SK-N-SH treated with all-trans-retinoic acid at 6 μM for 48 hours (cell line): ENCODE data around the gene MMP19.

Experiments
- ATAC-seq: fragments of 200-7000 bp; cut with Tn5 transposase; 3 replicates; pipeline ENCODE4 v1.9.1; 2020; ENCODE audit warnings: mild to moderate bottlenecking, moderate library complexity
- ARNTL ChIP-seq: fragments of 450-650 bp; formaldehyde crosslinking; IDR thresholded peaks from 2 replicates; pipeline ENCODE4 v1.5.0; 2020; ENCODE audit warnings: low read depth, mild to moderate bottlenecking, moderate library complexity, borderline replicate concordance
- BACH2 ChIP-seq: fragments of 250-450 bp; sonication (Bioruptor Pico); IDR thresholded peaks from 2 replicates; pipeline ENCODE4 v1.9.0; 2021; ENCODE audit warnings: mild to moderate bottlenecking, borderline replicate concordance
- CSDC2 ChIP-seq: fragments of 250-450 bp; sonication (Bioruptor Pico); IDR thresholded peaks from 2 replicates; pipeline ENCODE4 v1.5.0; 2020; ENCODE audit warnings: mild to moderate bottlenecking, moderate library complexity
- CSRNP3 ChIP-seq: fragments of 250-450 bp; sonication (Bioruptor Pico); IDR thresholded peaks from 2 replicates; pipeline ENCODE4 v1.5.1; 2021; ENCODE audit warnings: mild to moderate bottlenecking, moderate library complexity
- ESRRG ChIP-seq: fragments of 250-450 bp; sonication (Bioruptor Pico); IDR thresholded peaks from 2 replicates; pipeline ENCODE4 v1.6.1; 2021; ENCODE audit warnings: mild to moderate bottlenecking
- GLIS3 ChIP-seq: fragments of 250-450 bp; sonication (Bioruptor Pico); IDR thresholded peaks from 2 replicates; pipeline ENCODE4 v1.5.0; 2020; ENCODE audit warnings: mild to moderate bottlenecking, moderate library complexity
- ISL1 ChIP-seq: fragments of 250-450 bp; sonication (Bioruptor Pico); IDR thresholded peaks from 2 replicates; pipeline ENCODE4 v2.1.2; 2022; ENCODE audit warnings: mild to moderate bottlenecking, moderate library complexity
- OSR1 ChIP-seq: fragments of 250-450 bp; sonication (Bioruptor Pico); IDR thresholded peaks from 2 replicates; pipeline ENCODE4 v1.8.0; 2022; ENCODE audit warnings: moderate library complexity, mild to moderate bottlenecking, inconsistent platforms
- POU6F1 ChIP-seq: fragments of 250-450 bp; sonication (Bioruptor Pico); IDR thresholded peaks from 2 replicates; pipeline ENCODE4 v1.8.0; 2021; ENCODE audit warnings: low read depth, mild to moderate bottlenecking, moderate library complexity, borderline replicate concordance
- RARB ChIP-seq: fragments of 250-450 bp; sonication (Bioruptor Pico); IDR thresholded peaks from 2 replicates; pipeline ENCODE4 v1.8.0; 2021; ENCODE audit warnings: mild to moderate bottlenecking, moderate library complexity
- SNAI2 ChIP-seq: fragments of 250-450 bp; sonication (Bioruptor Pico); IDR thresholded peaks from 2 replicates; pipeline ENCODE4 v1.5.0; 2020; ENCODE audit warnings: mild to moderate bottlenecking, moderate library complexity
- TCF4 ChIP-seq: fragments of 250-450 bp; sonication (Bioruptor Pico); IDR thresholded peaks from 2 replicates; pipeline ENCODE4 v1.8.0; 2021; ENCODE audit warnings: mild to moderate bottlenecking, moderate library complexity, borderline replicate concordance
- TOX ChIP-seq: fragments of 250-450 bp; sonication (Bioruptor Pico); IDR thresholded peaks from 2 replicates; pipeline ENCODE4 v1.8.0; 2021; ENCODE audit warnings: mild to moderate bottlenecking, moderate library complexity, borderline replicate concordance
- TSHZ2 ChIP-seq: fragments of 250-450 bp; sonication (Bioruptor Pico); IDR thresholded peaks from 2 replicates; pipeline ENCODE4 v1.5.0; 2020; ENCODE audit warnings: mild to moderate bottlenecking, moderate library complexity
- ZC3H10 ChIP-seq: fragments of 250-450 bp; sonication (Bioruptor Pico); IDR thresholded peaks from 2 replicates; pipeline ENCODE4 v1.5.1; 2021; ENCODE audit warnings: mild to moderate bottlenecking, moderate library complexity
- ZFP3 ChIP-seq: fragments of 250-450 bp; sonication (Bioruptor Pico); IDR thresholded peaks from 2 replicates; pipeline ENCODE4 v1.5.0; 2020; ENCODE audit warnings: mild to moderate bottlenecking, moderate library complexity
- ZFP30 ChIP-seq: fragments of 450-650 bp; formaldehyde crosslinking; IDR thresholded peaks from 2 replicates; pipeline ENCODE4 v1.5.0; 2022; ENCODE audit warnings: mild to moderate bottlenecking, moderate library complexity
- ZNF565 ChIP-seq: fragments of 450-650 bp; formaldehyde crosslinking; conservative IDR thresholded peaks from 2 replicates; pipeline ENCODE4 v1.5.0; 2020; ENCODE audit warnings: low read depth, mild to moderate bottlenecking, moderate library complexity
- ZNF70 ChIP-seq: fragments of 450-650 bp; formaldehyde crosslinking; IDR thresholded peaks from 2 replicates; pipeline ENCODE4 v1.5.0; 2020; ENCODE audit warnings: mild to moderate bottlenecking, moderate library complexity
- ZNF8 ChIP-seq: fragments of 450-650 bp; formaldehyde crosslinking; IDR thresholded peaks from 2 replicates; pipeline ENCODE4 v1.5.0; 2020; ENCODE audit warnings: mild to moderate bottlenecking, moderate library complexity
- TF ChIP-seq, protein P1 (sequence below): fragments of 250-450 bp; sonication (Bioruptor Pico); IDR thresholded peaks from 2 replicates; pipeline ENCODE4 v1.5.1; 2020; ENCODE audit warnings: low read depth, mild to moderate bottlenecking, moderate library complexity
- TF ChIP-seq, protein P2 (sequence below): fragments of 250-450 bp; sonication (Bioruptor Pico); IDR thresholded peaks from 2 replicates; pipeline ENCODE4 v1.8.0; 2020; ENCODE audit warnings: mild to moderate bottlenecking, moderate library complexity, borderline replicate concordance

The MMP19 gene

DNA sequence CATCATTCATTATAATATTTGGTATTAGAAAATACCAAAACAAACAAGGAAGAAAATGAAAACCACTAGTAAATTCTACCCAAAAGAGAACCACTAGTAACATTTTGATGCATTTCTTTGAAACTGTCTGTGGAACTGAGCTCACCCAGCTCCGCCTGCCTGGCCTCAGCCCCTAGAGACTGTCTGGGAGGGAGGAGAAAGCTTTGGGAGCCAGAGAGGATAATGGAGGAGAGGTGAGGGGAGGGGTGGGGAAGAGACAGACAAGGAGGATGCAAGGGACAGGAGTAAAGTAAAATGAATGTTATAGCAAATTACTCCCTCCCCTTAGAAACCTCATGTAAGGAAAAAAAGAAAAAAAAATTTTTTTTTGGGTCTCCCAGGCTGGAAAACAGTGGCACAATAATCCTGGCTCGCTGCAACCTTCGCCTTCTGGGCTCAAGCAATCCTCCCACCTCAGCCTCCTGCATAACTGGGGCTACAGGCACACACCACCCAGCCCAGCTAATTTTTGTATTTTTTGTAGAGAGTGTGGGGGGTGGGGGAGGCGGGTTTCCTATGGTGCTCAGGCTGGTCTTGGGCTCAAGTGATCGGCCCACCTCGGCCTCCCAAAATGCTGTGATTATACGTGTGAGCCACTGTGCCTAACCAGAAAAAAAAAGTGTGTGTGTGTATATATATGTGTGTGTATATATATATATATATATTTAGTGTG, 3.2 kb upstream of the MMP19 start (continued):
- TF ChIP-seq, protein P1, sequence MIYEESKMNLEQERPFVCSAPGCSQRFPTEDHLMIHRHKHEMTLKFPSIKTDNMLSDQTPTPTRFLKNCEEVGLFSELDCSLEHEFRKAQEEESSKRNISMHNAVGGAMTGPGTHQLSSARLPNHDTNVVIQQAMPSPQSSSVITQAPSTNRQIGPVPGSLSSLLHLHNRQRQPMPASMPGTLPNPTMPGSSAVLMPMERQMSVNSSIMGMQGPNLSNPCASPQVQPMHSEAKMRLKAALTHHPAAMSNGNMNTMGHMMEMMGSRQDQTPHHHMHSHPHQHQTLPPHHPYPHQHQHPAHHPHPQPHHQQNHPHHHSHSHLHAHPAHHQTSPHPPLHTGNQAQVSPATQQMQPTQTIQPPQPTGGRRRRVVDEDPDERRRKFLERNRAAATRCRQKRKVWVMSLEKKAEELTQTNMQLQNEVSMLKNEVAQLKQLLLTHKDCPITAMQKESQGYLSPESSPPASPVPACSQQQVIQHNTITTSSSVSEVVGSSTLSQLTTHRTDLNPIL (CRISPR knock-in tag): no peak
- TF ChIP-seq ZFP3 (CRISPR knock-in tag): no peak
- TF ChIP-seq BACH2: no peak
- no peak for TF ChIP-seq ZC3H10 (CRISPR knock-in tag)

DNA sequence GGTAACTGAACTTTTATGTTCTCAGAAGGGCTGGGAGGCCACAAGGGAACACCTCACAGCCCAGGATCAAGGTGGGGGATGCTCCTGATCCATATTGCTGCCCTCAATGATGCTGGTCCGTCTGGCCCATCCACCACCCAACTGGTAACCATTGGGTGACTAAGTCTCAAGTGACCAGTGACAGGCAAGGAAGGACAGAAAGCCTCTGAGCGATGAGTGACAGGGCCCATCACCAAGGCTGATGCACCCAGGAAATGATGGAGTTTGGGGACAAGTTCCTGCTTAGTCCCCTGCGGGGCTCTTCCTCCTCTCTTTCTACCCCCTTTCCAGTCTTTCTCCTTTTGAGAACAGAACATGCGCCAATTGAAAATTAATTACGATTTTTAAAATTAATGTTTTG, 2.6 kb upstream of the MMP19 start:
- ATAC-seq: no peak
- TF ChIP-seq ISL1: no peak
- TF ChIP-seq TSHZ2: no peak
- no peak for TF ChIP-seq ZFP30 (CRISPR knock-in tag)
- no peak for TF ChIP-seq BACH2
- no peak for TF ChIP-seq ZFP3 (CRISPR knock-in tag)
- no peak for TF ChIP-seq CSRNP3
- TF ChIP-seq TCF4 (CRISPR knock-in tag): no peak
- TF ChIP-seq, protein P2, sequence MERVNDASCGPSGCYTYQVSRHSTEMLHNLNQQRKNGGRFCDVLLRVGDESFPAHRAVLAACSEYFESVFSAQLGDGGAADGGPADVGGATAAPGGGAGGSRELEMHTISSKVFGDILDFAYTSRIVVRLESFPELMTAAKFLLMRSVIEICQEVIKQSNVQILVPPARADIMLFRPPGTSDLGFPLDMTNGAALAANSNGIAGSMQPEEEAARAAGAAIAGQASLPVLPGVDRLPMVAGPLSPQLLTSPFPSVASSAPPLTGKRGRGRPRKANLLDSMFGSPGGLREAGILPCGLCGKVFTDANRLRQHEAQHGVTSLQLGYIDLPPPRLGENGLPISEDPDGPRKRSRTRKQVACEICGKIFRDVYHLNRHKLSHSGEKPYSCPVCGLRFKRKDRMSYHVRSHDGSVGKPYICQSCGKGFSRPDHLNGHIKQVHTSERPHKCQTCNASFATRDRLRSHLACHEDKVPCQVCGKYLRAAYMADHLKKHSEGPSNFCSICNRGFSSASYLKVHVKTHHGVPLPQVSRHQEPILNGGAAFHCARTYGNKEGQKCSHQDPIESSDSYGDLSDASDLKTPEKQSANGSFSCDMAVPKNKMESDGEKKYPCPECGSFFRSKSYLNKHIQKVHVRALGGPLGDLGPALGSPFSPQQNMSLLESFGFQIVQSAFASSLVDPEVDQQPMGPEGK: no peak
- TF ChIP-seq RARB: no peak
- TF ChIP-seq, protein P1 (CRISPR knock-in tag): no peak
- no peak for TF ChIP-seq ZNF70
- no peak for TF ChIP-seq SNAI2
- no peak for TF ChIP-seq ZC3H10 (CRISPR knock-in tag)
- no peak for TF ChIP-seq ZNF565 (CRISPR knock-in tag)
- no peak for TF ChIP-seq POU6F1 (CRISPR knock-in tag)
- TF ChIP-seq ESRRG: no peak
- TF ChIP-seq ARNTL (CRISPR knock-in tag): no peak
- no peak for TF ChIP-seq OSR1 (CRISPR knock-in tag)
- no peak for TF ChIP-seq CSDC2 (CRISPR knock-in tag)
- TF ChIP-seq ZNF8: no peak
- TF ChIP-seq, all 23 proteins: peak for 0

DNA sequence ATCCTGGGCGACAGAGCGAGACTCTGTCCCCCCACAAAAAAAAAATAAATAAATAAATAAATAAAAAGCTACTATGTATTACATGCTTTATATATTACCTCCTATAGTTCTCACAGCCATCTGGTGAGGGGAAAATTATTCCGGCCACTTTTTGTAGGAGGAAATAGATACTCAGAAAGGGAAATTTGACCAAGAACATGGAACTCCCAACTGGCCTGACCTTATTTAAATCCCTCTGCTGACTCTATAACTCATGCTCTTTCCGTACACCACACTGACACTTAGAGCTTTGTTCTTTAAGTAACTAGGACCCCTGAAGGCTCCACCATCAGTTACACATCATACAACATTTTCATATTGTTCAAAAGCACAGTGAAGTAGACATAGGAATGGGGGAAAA, 2.2 kb upstream of the MMP19 start:
- no peak for ATAC-seq
- TF ChIP-seq TSHZ2 (no peak), ZFP3 (CRISPR knock-in tag) (no peak), ARNTL (CRISPR knock-in tag) (no peak), ZC3H10 (CRISPR knock-in tag) (no peak), ESRRG (no peak), RARB (no peak), ZFP30 (CRISPR knock-in tag) (no peak), CSDC2 (CRISPR knock-in tag) (no peak), GLIS3 (CRISPR knock-in tag) (no peak), OSR1 (CRISPR knock-in tag) (no peak), ZNF70 (no peak), TOX (no peak)
- TF ChIP-seq, protein P2: no peak
